RWPE2 (cell line): ENCODE measurements around the gene FTO.
A peak's percentile ranks its signal among the peaks of the same experiment; 100 is the strongest.

Experiments
- ATAC-seq: fragments of 200-7000 bp; cut with Tn5 transposase; 3 replicates; pipeline ENCODE4 v1.9.1; 2021; ENCODE audit warnings: low read depth
- DNase-seq: peaks from one replicate; pipeline ENCODE4 v3.0.0-alpha.2; 2020; ENCODE audit warnings: low spot score
- H3K27ac ChIP-seq: fragments of 450-650 bp; 2 replicates; pipeline ENCODE4 v1.5.1; 2017; ENCODE audit warnings: mild to moderate bottlenecking; ENCODE audit not compliant: poor library complexity, severe bottlenecking
- H3K27me3 ChIP-seq: fragments of 250-450 bp; sonication (Bioruptor Pico); 2 replicates; pipeline ENCODE4 v1.5.1; 2021; ENCODE audit warnings: mild to moderate bottlenecking, moderate library complexity; ENCODE audit not compliant: insufficient read depth, poor library complexity, severe bottlenecking
- H3K36me3 ChIP-seq: fragments of 250-450 bp; sonication (Bioruptor Pico); 2 replicates; pipeline ENCODE4 v1.5.1; 2020; ENCODE audit warnings: low read depth, mild to moderate bottlenecking, moderate library complexity
- H3K4me1 ChIP-seq: fragments of 250-450 bp; sonication (Bioruptor Pico); 2 replicates; pipeline ENCODE4 v1.5.1; 2021; ENCODE audit warnings: mild to moderate bottlenecking, moderate library complexity; ENCODE audit not compliant: insufficient read depth, poor library complexity, severe bottlenecking
- H3K4me3 ChIP-seq: fragments of 250-450 bp; sonication (Bioruptor Pico); 2 replicates; pipeline ENCODE4 v1.5.1; 2021; ENCODE audit warnings: mild to moderate bottlenecking, moderate library complexity; ENCODE audit not compliant: severe bottlenecking
- H3K9me3 ChIP-seq: fragments of 250-450 bp; sonication (Bioruptor Pico); 2 replicates; pipeline ENCODE4 v1.5.1; 2021; ENCODE audit warnings: mild to moderate bottlenecking, moderate library complexity; ENCODE audit not compliant: severe bottlenecking
- TF ChIP-seq, protein P1 (sequence below): fragments of 450-650 bp; IDR thresholded peaks from one replicate; pipeline ENCODE4 v1.5.1; 2017; ENCODE audit warnings: mild to moderate bottlenecking, moderate library complexity; ENCODE audit not compliant: poor library complexity, severe bottlenecking

The FTO gene

DNA sequence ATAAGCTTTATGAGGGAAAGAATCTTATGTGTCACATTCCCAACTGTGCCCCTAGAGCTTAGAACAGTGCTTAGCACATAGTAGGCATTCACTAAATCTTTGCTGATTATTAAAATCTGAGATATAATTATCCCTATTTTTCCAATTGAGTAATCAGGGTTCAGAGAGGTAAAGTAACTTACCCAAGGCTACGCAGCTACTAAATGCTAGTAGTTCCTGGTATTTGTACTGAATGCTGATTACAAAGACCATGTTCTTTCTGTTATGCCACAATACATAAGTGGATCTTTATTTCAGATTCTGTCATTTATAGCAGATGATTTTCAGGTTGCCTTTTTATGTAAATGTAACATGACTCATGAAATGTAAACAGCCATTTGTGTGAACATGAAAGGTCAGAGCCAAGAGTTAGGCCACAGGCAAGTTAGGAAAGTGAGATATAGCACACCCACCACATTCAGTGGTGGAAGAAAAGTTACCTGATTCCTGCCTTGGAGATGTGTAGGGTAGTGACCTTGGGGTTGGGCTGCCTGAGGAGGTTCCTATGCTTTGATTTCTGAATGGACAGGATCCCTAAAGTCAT is 77.2 kb downstream of the FTO start:
- ATAC-seq (peak; percentile 67), DNase-seq (no peak)
- TF ChIP-seq, protein P1, sequence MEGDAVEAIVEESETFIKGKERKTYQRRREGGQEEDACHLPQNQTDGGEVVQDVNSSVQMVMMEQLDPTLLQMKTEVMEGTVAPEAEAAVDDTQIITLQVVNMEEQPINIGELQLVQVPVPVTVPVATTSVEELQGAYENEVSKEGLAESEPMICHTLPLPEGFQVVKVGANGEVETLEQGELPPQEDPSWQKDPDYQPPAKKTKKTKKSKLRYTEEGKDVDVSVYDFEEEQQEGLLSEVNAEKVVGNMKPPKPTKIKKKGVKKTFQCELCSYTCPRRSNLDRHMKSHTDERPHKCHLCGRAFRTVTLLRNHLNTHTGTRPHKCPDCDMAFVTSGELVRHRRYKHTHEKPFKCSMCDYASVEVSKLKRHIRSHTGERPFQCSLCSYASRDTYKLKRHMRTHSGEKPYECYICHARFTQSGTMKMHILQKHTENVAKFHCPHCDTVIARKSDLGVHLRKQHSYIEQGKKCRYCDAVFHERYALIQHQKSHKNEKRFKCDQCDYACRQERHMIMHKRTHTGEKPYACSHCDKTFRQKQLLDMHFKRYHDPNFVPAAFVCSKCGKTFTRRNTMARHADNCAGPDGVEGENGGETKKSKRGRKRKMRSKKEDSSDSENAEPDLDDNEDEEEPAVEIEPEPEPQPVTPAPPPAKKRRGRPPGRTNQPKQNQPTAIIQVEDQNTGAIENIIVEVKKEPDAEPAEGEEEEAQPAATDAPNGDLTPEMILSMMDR: no peak
- Histone ChIP-seq H3K27ac (peak overlapping the region; percentile 29), H3K4me1 (peaks cover 59% of the 10 kb centered on the region), H3K4me3 (no peak overlapping the region), H3K27me3 (no peaks in the 10 kb centered on the region), H3K9me3 (no peaks in the 10 kb centered on the region), H3K36me3 (no peaks in the 10 kb centered on the region)

DNA sequence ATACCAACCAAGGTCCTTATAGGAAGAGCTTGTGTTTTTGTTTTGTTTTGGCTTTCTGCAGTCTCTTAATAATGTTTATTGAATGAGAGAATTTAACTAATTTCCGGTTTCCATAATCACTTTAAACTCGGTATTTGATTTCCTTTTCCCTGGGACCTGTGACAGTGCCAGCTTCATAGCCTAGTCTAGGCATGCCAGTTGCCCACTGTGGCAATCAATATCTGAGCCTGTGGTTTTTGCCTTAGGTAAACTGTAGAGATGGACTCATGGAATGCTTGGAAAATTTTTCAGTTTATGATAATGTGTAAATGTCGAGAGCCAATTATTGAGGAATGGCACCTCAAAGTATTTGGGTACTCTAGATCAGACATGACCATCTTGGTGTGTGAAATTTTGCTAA is 78.2 kb downstream of the FTO start:
- DNase-seq: no peak
- no peak for ATAC-seq
- Histone ChIP-seq H3K9me3 (no peaks in the 10 kb centered on the region), H3K27ac (no peak overlapping the region), H3K4me3 (no peak overlapping the region), H3K4me1 (peaks cover 52% of the 10 kb centered on the region), H3K27me3 (no peaks in the 10 kb centered on the region), H3K36me3 (no peaks in the 10 kb centered on the region)
- TF ChIP-seq, protein P1: no peak

DNA sequence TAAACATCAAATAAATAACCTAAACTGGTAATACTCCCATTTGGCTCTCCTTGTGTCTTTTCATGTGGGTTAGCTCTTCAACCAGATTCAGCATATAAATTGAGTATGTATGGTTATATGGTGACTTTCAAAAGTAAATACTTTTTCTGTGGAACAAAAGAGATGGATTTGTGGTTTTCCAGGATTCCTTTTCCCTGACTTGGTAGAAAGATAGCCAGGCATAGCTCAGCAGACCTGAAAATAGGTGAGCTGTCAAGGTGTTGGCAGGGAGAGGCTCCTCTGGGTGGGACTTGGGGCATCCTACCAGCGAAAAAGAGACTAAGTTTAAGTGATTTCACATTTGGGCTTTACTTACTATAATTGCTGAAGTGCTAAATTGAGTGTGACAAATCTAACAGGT is 80.3 kb downstream of the FTO start:
- peak; percentile 70 for DNase-seq
- ATAC-seq: peak; percentile 97
- H3K4me3 ChIP-seq: no peak overlapping the region
- no peaks in the 10 kb centered on the region for H3K9me3 ChIP-seq
- H3K36me3 ChIP-seq: no peaks in the 10 kb centered on the region
- TF ChIP-seq, protein P1: no peak
- H3K4me1 ChIP-seq: peaks cover 62% of the 10 kb centered on the region
- H3K27ac ChIP-seq: peak overlapping the region; percentile 74
- no peaks in the 10 kb centered on the region for H3K27me3 ChIP-seq

DNA sequence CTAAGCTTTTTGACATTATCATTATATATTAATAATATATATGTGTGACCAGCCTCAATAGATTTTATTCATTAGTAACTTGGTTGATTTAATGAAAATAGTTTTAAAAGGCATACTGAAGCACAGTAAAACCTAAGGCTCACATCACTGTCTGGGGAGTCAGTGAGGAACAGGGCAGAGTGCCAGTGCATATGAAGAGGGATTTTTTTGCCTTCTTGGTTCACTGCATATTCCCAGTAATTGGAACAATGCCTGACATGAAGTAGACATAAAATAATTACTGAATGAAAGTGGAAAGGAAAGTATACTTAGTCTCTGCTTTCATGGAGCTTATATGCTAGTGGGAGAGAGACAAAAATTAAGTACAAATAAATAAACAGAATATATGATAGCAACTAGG is 81.1 kb downstream of the FTO start:
- Histone ChIP-seq H3K4me1 (peaks cover 64% of the 10 kb centered on the region), H3K27ac (peak overlapping the region; percentile 74), H3K27me3 (no peaks in the 10 kb centered on the region), H3K9me3 (no peaks in the 10 kb centered on the region), H3K4me3 (no peak overlapping the region), H3K36me3 (no peaks in the 10 kb centered on the region)
- ATAC-seq (no peak), DNase-seq (no peak)
- TF ChIP-seq, protein P1: no peak

DNA sequence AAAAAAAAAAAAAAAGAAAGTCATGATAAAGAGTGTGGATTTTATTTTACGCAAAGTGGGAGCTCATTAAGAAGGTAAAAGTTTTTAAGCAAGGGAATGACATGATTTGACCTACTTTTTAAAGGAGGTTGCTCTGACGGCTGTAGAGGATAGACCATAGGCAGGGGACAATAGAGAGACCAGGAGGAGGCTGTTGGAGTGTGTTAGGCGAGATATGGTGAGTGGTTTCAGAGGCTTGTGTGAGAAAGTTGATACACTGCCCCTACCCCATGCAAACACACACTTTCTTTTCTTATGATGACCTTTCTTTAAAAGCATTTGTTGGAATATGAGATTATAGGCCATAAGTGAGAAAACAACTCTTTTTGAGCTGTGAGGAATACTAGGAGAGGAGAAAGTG is 82.0 kb downstream of the FTO start:
- no peak for DNase-seq
- no peaks in the 10 kb centered on the region for H3K27me3 ChIP-seq
- H3K4me3 ChIP-seq: no peak overlapping the region
- no peak overlapping the region for H3K27ac ChIP-seq
- peaks cover 56% of the 10 kb centered on the region for H3K4me1 ChIP-seq
- no peak for ATAC-seq
- no peaks in the 10 kb centered on the region for H3K9me3 ChIP-seq
- TF ChIP-seq, protein P1: no peak
- H3K36me3 ChIP-seq: no peaks in the 10 kb centered on the region
